ENCODE data around the gene ENDOU.

- no peak for TF ChIP-seq FOXJ3 (CRISPR knock-in tag; IDR thresholded peaks at IDR 0.05)
- TF ChIP-seq CTCF (IDR thresholded peaks at IDR 0.05): no peak
- TF ChIP-seq EZH2phosphoT487 (IDR thresholded peaks at IDR 0.05; ENCODE audit: borderline replicate concordance, low read depth): no peak
- TF ChIP-seq PBX3 (IDR thresholded peaks at IDR 0.05): peak; percentile 53; the same call in 1 of the 2 replicates
- no peak for TF ChIP-seq RAD21 (IDR thresholded peaks at IDR 0.05; ENCODE audit: low read length)
- no peak for TF ChIP-seq SIN3A (IDR thresholded peaks at IDR 0.05; ENCODE audit: borderline replicate concordance, low read depth, low read length)
- TF ChIP-seq POLR2AphosphoS5 (IDR thresholded peaks at IDR 0.05; ENCODE audit: low read depth, low read length): no peak
- TF ChIP-seq NRF1 (IDR thresholded peaks at IDR 0.05; ENCODE audit: low read depth, low read length): no peak
- TF ChIP-seq REST (IDR thresholded peaks at IDR 0.05; ENCODE audit: low read depth, low read length): no peak
- TF ChIP-seq MAX (IDR thresholded peaks at IDR 0.05; ENCODE audit: low read depth): no peak
- no peak for TF ChIP-seq MEF2A (IDR thresholded peaks at IDR 0.05; ENCODE audit: borderline replicate concordance, low read depth)
- no peak for TF ChIP-seq EP300 (IDR thresholded peaks at IDR 0.05; ENCODE audit: borderline replicate concordance in 1 of 2, low read depth in 1 of 2, low read length in 1 of 2)
- no peak for TF ChIP-seq TAF1 (IDR thresholded peaks at IDR 0.05; ENCODE audit: borderline replicate concordance, low read depth, low read length)
- TF ChIP-seq GABPA (IDR thresholded peaks at IDR 0.05; ENCODE audit: low read depth): no peak
Observed at GRCh38 chr12:47768323-47768811, 43.1 kb upstream of the ENDOU start.
